HepG2 (cell line): ENCODE results near the gene NSL1. TPM values are rescaled to one million over a fixed set of nuclear protein-coding genes. Genes with fewer than 3 reads are reported as not detected.

Experiments
- ERF ChIP-seq: IDR thresholded peaks from 2 replicates; pipeline ENCODE4 v1.6.1; 2018; ENCODE audit warnings: missing biosample characterization, missing genetic modification reagents
- ESRRA ChIP-seq: sonication (generic); formaldehyde crosslinking; IDR thresholded peaks from 2 replicates; pipeline ENCODE4 v1.5.1; 2020; ENCODE audit warnings: mild to moderate bottlenecking, low read depth, missing genetic modification reagents
- IRF2 ChIP-seq: IDR thresholded peaks from 2 replicates; pipeline ENCODE4 v1.6.1; 2018; ENCODE audit warnings: missing genetic modification reagents, missing compliant biosample characterization
- KLF12 ChIP-seq: sonication (generic); formaldehyde crosslinking; IDR thresholded peaks from 2 replicates; pipeline ENCODE4 v1.4.0; 2020; ENCODE audit warnings: missing genetic modification reagents, borderline replicate concordance
- MAZ ChIP-seq, 2 experiments: sonication (generic) in 1 of 2; formaldehyde crosslinking in 1 of 2; IDR thresholded peaks; 2 replicates each; pipeline versions ENCODE4 v1.5.0 to v1.6.1; 2012 to 2020; ENCODE audit warnings: low read depth in 2 of 2, mild to moderate bottlenecking in 2 of 2, borderline replicate concordance in 1 of 2, improper control_type of control experiment in 1 of 2, low read length in 1 of 2, missing genetic modification reagents in 1 of 2, moderate library complexity in 1 of 2
- MED1 ChIP-seq: sonication (generic); formaldehyde crosslinking; IDR thresholded peaks from 2 replicates; pipeline ENCODE4 v1.4.0; 2020; ENCODE audit warnings: missing genetic modification reagents
- MTA3 ChIP-seq: sonication (generic); formaldehyde crosslinking; IDR thresholded peaks from 2 replicates; pipeline ENCODE4 v1.4.0; 2020; ENCODE audit warnings: missing genetic modification reagents
- PHF5A ChIP-seq: IDR thresholded peaks from one replicate; pipeline ENCODE4 v1.6.1; 2018; ENCODE audit warnings: low read depth, missing genetic modification reagents; ENCODE audit not compliant: unreplicated experiment
- POLR2G ChIP-seq: fragments of 200-400 bp; formaldehyde crosslinking; IDR thresholded peaks from 2 replicates; pipeline ENCODE4 v1.6.1; 2018; ENCODE audit warnings: mild to moderate bottlenecking, low read depth, low read length, moderate library complexity
- RCOR2 ChIP-seq: IDR thresholded peaks from 2 replicates; pipeline ENCODE4 v1.6.1; 2016; ENCODE audit warnings: missing biosample characterization, missing genetic modification reagents
- SIX1 ChIP-seq: sonication (generic); formaldehyde crosslinking; IDR thresholded peaks from 2 replicates; pipeline ENCODE4 v1.4.0; 2020; ENCODE audit warnings: missing genetic modification reagents, borderline replicate concordance
- STAG1 ChIP-seq: sonication (generic); formaldehyde crosslinking; IDR thresholded peaks from 2 replicates; pipeline ENCODE4 v1.4.0; 2020; ENCODE audit warnings: missing genetic modification reagents
- YEATS4 ChIP-seq: sonication (generic); formaldehyde crosslinking; IDR thresholded peaks from 2 replicates; pipeline ENCODE4 v1.4.0; 2020; ENCODE audit warnings: missing genetic modification reagents, borderline replicate concordance
- ZGPAT ChIP-seq: IDR thresholded peaks from 2 replicates; pipeline ENCODE4 v1.6.1; 2016; ENCODE audit warnings: mild to moderate bottlenecking
- ZNF121 ChIP-seq: sonication (generic); formaldehyde crosslinking; IDR thresholded peaks from 2 replicates; pipeline ENCODE4 v1.5.0; 2020; ENCODE audit warnings: mild to moderate bottlenecking, missing genetic modification reagents
- ZNF317 ChIP-seq: sonication (generic); formaldehyde crosslinking; IDR thresholded peaks from 2 replicates; pipeline ENCODE4 v1.5.0; 2020; ENCODE audit warnings: mild to moderate bottlenecking, missing genetic modification reagents
- ZNF569 ChIP-seq: sonication (generic); formaldehyde crosslinking; IDR thresholded peaks from 2 replicates; pipeline ENCODE4 v1.5.0; 2020; ENCODE audit warnings: mild to moderate bottlenecking, missing genetic modification reagents, moderate library complexity, borderline replicate concordance
- polyA plus RNA-seq, 8 experiments: library from polyadenylated mRNA; depleted of rRNA in 3 of 8; stranded (reverse) in 7 of 8; unstranded in 1 of 8; fragments of >200 nt; fragmentation: Illumina TruSeq in 4 of 8; extraction: Trizol in 4 of 8; gene quantifications; 2 replicates each; pipeline versions ENCODE4 v1.2.1 to v1.2.3, GENCODE V29; 2011 to 2016; ENCODE audit warnings: low read depth in 4 of 8, missing spikeins in 1 of 8, mixed read lengths in 1 of 8; ENCODE audit not compliant: insufficient read depth in 1 of 8
- total RNA-seq, 5 experiments: library from RNA; depleted of rRNA; stranded (reverse); fragments of >200 nt; fragmentation: Illumina TruSeq; extraction: Trizol; gene quantifications; 2 replicates each; pipeline ENCODE4 v1.2.3, GENCODE V29; 2016; ENCODE audit warnings: low read depth in 1 of 5
- TF ChIP-seq, protein P1 (sequence below): sonication (generic); formaldehyde crosslinking; IDR thresholded peaks from 2 replicates; pipeline ENCODE4 v1.4.0; 2020; ENCODE audit warnings: missing genetic modification reagents, borderline replicate concordance
- TF ChIP-seq, protein P2 (sequence below): sonication (generic); formaldehyde crosslinking; IDR thresholded peaks from 2 replicates; pipeline ENCODE4 v1.4.0; 2020; ENCODE audit warnings: missing genetic modification reagents
- TF ChIP-seq, protein P3 (sequence below): sonication (generic); formaldehyde crosslinking; conservative IDR thresholded peaks from 2 replicates; pipeline ENCODE4 v1.4.0; 2020; ENCODE audit warnings: mild to moderate bottlenecking, missing genetic modification reagents, moderate library complexity

Gene NSL1
- total and polyA plus RNA-seq, 2 of the 13 experiments (the other 11 are each of a cell fraction or from before 2014, with no cell fraction given): 34.5 to 77.4 TPM

DNA sequence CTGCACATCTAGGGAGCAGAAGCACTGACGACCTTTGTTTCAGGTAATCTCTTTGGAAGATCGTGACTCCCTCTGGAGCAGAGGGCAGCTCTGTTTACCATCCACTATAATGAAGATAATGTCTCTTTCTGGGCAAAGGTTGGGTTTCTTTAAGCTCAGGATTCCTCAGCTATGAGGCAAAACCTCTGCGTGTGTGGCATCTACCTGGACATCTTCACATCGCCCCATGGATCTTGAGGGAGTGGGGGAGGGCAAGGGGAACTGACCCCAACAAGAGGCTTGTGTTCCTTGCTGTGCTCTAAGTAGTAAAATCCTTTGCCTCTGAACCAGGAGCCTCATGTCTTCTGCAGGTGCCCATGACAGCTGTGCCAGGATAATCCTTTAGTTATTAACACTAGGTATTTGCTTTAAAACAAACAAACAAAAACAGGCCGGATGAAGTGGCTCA is 36.3 kb upstream of the NSL1 start (continued):
- TF ChIP-seq SIX1 (CRISPR knock-in tag): peak; percentile 63; the same call in 1 of the 2 replicates
- peak; percentile 47; the same call in 1 of the 2 replicates for TF ChIP-seq IRF2 (CRISPR knock-in tag)
- no peak for TF ChIP-seq PHF5A
- TF ChIP-seq ZNF569 (CRISPR knock-in tag): no peak
- TF ChIP-seq ZGPAT: peak; percentile 50; the same call in 1 of the 2 replicates
- peak; percentile 64; the same call in 1 of the 2 replicates for TF ChIP-seq YEATS4
- TF ChIP-seq ERF: peak; percentile 25; the same call in 1 of the 2 replicates
- peak; percentile 38; the same call in 1 of the 2 replicates for TF ChIP-seq RCOR2 (CRISPR knock-in tag)
- TF ChIP-seq STAG1: peak; percentile 14; the same call in 1 of the 2 replicates
- TF ChIP-seq, protein P1, sequence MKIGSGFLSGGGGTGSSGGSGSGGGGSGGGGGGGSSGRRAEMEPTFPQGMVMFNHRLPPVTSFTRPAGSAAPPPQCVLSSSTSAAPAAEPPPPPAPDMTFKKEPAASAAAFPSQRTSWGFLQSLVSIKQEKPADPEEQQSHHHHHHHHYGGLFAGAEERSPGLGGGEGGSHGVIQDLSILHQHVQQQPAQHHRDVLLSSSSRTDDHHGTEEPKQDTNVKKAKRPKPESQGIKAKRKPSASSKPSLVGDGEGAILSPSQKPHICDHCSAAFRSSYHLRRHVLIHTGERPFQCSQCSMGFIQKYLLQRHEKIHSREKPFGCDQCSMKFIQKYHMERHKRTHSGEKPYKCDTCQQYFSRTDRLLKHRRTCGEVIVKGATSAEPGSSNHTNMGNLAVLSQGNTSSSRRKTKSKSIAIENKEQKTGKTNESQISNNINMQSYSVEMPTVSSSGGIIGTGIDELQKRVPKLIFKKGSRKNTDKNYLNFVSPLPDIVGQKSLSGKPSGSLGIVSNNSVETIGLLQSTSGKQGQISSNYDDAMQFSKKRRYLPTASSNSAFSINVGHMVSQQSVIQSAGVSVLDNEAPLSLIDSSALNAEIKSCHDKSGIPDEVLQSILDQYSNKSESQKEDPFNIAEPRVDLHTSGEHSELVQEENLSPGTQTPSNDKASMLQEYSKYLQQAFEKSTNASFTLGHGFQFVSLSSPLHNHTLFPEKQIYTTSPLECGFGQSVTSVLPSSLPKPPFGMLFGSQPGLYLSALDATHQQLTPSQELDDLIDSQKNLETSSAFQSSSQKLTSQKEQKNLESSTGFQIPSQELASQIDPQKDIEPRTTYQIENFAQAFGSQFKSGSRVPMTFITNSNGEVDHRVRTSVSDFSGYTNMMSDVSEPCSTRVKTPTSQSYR (CRISPR knock-in tag): peak; percentile 78; the same call in 1 of the 2 replicates
- TF ChIP-seq ZNF317 (CRISPR knock-in tag): peak; percentile 54; the same call in 1 of the 2 replicates
- 0 out of 2 replicates have a peak, but pooled peaks have one; percentile 2 for TF ChIP-seq ZNF121 (CRISPR knock-in tag)
- TF ChIP-seq MTA3 (CRISPR knock-in tag): no peak
- TF ChIP-seq POLR2G: peak; percentile 52; the same call in 1 of the 2 replicates
- TF ChIP-seq, protein P2, sequence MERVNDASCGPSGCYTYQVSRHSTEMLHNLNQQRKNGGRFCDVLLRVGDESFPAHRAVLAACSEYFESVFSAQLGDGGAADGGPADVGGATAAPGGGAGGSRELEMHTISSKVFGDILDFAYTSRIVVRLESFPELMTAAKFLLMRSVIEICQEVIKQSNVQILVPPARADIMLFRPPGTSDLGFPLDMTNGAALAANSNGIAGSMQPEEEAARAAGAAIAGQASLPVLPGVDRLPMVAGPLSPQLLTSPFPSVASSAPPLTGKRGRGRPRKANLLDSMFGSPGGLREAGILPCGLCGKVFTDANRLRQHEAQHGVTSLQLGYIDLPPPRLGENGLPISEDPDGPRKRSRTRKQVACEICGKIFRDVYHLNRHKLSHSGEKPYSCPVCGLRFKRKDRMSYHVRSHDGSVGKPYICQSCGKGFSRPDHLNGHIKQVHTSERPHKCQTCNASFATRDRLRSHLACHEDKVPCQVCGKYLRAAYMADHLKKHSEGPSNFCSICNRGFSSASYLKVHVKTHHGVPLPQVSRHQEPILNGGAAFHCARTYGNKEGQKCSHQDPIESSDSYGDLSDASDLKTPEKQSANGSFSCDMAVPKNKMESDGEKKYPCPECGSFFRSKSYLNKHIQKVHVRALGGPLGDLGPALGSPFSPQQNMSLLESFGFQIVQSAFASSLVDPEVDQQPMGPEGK (CRISPR knock-in tag): no peak
- no peak for TF ChIP-seq KLF12 (CRISPR knock-in tag)
- no peak for TF ChIP-seq MAZ (IDR thresholded peaks at IDR 0.05; ENCODE audit: borderline replicate concordance, low read depth, low read length)
- TF ChIP-seq MAZ (CRISPR knock-in tag; IDR thresholded peaks at IDR 0.05; ENCODE audit: low read depth): no peak
- TF ChIP-seq, protein P3, sequence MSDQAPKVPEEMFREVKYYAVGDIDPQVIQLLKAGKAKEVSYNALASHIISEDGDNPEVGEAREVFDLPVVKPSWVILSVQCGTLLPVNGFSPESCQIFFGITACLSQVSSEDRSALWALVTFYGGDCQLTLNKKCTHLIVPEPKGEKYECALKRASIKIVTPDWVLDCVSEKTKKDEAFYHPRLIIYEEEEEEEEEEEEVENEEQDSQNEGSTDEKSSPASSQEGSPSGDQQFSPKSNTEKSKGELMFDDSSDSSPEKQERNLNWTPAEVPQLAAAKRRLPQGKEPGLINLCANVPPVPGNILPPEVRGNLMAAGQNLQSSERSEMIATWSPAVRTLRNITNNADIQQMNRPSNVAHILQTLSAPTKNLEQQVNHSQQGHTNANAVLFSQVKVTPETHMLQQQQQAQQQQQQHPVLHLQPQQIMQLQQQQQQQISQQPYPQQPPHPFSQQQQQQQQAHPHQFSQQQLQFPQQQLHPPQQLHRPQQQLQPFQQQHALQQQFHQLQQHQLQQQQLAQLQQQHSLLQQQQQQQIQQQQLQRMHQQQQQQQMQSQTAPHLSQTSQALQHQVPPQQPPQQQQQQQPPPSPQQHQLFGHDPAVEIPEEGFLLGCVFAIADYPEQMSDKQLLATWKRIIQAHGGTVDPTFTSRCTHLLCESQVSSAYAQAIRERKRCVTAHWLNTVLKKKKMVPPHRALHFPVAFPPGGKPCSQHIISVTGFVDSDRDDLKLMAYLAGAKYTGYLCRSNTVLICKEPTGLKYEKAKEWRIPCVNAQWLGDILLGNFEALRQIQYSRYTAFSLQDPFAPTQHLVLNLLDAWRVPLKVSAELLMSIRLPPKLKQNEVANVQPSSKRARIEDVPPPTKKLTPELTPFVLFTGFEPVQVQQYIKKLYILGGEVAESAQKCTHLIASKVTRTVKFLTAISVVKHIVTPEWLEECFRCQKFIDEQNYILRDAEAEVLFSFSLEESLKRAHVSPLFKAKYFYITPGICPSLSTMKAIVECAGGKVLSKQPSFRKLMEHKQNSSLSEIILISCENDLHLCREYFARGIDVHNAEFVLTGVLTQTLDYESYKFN (CRISPR knock-in tag): peak; percentile 93
- no peak for TF ChIP-seq ESRRA (CRISPR knock-in tag)
- TF ChIP-seq MED1 (CRISPR knock-in tag): peak; percentile 80
